Upper lobe of right lung (tissue), 1 donor: Measurements from ENCODE around the gene NAA10. TPM values are rescaled to one million over a fixed set of nuclear protein-coding genes. Genes with fewer than 3 reads are reported as not detected.

Source experiments
- ATAC-seq: fragments of 200-7000 bp; cut with Tn5 transposase; one replicate; pipeline ENCODE4 v1.9.1; 2020; ENCODE audit warnings: mild to moderate bottlenecking, moderate library complexity
- DNase-seq: peaks from one replicate; pipeline ENCODE4 v3.0.0-alpha.2; 2020
- H3K27ac ChIP-seq: fragments of 200-600 bp; one replicate; pipeline ENCODE4 v1.8.0; 2022
- H3K27me3 ChIP-seq: fragments of 200-600 bp; one replicate; pipeline ENCODE4 v1.8.0; 2022; ENCODE audit warnings: mild to moderate bottlenecking
- H3K36me3 ChIP-seq: fragments of 200-600 bp; one replicate; pipeline ENCODE4 v1.8.0; 2022
- H3K4me1 ChIP-seq: fragments of 200-600 bp; one replicate; pipeline ENCODE4 v1.8.0; 2022
- H3K4me3 ChIP-seq: fragments of 200-600 bp; one replicate; pipeline ENCODE4 v1.8.0; 2022; ENCODE audit warnings: mild to moderate bottlenecking
- H3K9me3 ChIP-seq: fragments of 200-600 bp; one replicate; pipeline ENCODE4 v1.8.0; 2022
- intact Hi-C: fragments of 100-400 bp; cut with DNase I; formaldehyde crosslinking; loops from one replicate; pipeline ENCODE4 v1.11.0; 2022
- total RNA-seq: library from RNA; stranded (reverse); fragmentation: NEBNext Ultra II Directional; extraction: Animal tissue kit (Norgen Biotek cat#: 25700); gene quantifications from one replicate; pipeline ENCODE4 v1.2.1, GENCODE V29; 2021
- TF ChIP-seq, protein P1 (sequence below): fragments of 200-600 bp; IDR thresholded peaks from one replicate; pipeline ENCODE4 v1.8.0; 2022; ENCODE audit warnings: antibody characterized with exemption
- donor health status: DM: no; HTN: yes; CAD: no; lungs with severe emphysema.

The NAA10 gene
- total RNA-seq, 1 donor from 2014 or later = 84.6 TPM

DNA sequence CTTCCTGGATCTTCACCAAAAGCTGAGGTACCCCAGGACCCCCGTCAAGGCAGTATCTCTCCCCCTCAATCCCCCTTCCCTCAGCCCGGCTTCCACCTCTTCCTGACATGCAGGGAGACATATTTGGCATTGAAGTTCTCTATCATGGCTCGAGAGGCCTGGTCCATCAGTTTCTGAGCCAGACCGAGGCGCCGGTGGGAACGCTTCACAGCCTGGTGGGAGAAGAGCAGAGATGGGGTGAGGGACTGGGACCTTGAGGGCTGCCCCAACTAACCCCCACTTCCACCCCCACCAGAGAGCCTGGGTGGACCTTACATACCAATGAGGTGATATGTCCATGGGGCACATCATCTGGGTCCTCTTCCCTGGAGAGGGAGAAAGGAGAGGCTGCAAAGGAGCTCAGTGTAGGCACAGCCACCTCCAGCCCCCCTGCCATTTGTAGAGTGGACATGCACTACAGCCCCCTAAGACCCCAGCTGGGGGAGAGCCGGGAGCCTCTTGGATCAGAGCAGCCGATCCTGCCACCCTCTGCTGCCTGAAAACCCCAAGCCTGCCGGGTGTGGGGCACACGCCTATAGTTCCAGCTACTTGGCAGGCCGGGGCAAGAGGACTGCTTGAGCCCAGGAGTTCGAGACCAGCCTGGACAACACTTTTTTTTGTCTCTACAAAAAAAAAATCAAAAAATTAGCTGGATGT, 2.5 kb downstream of the NAA10 start:
- no peak for ATAC-seq
- intact Hi-C loops = no loop called here
- no peaks in the 10 kb centered on the region for H3K27me3 ChIP-seq

DNA sequence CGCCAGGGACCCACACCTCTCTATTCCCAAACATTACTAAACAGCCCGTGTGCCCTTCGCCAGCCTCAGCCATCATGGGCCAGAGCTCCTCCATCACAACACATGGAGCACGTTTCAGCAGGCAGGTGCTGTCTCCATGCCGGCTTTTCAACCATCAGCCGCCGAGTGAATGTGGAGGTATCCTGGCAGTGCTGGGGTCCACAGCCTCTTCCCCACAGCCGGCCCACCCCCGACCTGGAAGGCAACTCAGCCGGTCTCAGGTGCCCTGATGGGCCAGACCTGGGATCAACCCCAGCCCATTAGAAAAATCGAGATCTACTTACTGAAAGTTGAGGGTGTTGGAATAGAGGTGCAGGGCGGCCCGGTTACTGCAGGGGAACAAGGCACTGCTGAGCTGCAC, 3.1 kb downstream of the NAA10 start:
- no peaks in the 10 kb centered on the region for H3K27me3 ChIP-seq
- no peak overlapping the region for H3K27ac ChIP-seq
- peaks cover 8% of the 10 kb centered on the region for H3K4me1 ChIP-seq
- intact Hi-C loops = no loop called here
- DNase-seq = no peak
- H3K4me3 ChIP-seq = no peak overlapping the region
- H3K36me3 ChIP-seq = peaks cover 12% of the 10 kb centered on the region
- TF ChIP-seq, protein P1, sequence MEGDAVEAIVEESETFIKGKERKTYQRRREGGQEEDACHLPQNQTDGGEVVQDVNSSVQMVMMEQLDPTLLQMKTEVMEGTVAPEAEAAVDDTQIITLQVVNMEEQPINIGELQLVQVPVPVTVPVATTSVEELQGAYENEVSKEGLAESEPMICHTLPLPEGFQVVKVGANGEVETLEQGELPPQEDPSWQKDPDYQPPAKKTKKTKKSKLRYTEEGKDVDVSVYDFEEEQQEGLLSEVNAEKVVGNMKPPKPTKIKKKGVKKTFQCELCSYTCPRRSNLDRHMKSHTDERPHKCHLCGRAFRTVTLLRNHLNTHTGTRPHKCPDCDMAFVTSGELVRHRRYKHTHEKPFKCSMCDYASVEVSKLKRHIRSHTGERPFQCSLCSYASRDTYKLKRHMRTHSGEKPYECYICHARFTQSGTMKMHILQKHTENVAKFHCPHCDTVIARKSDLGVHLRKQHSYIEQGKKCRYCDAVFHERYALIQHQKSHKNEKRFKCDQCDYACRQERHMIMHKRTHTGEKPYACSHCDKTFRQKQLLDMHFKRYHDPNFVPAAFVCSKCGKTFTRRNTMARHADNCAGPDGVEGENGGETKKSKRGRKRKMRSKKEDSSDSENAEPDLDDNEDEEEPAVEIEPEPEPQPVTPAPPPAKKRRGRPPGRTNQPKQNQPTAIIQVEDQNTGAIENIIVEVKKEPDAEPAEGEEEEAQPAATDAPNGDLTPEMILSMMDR = no peak
- ATAC-seq = no peak
- no peaks in the 10 kb centered on the region for H3K9me3 ChIP-seq

More for the DNA sequence above, 2.5 kb downstream of the NAA10 start:
- peaks cover 8% of the 10 kb centered on the region for H3K4me1 ChIP-seq
- H3K36me3 ChIP-seq = peaks cover 12% of the 10 kb centered on the region
- H3K4me3 ChIP-seq = no peak overlapping the region
- H3K9me3 ChIP-seq = no peaks in the 10 kb centered on the region
- DNase-seq = no peak
- TF ChIP-seq, protein P1 = no peak
- H3K27ac ChIP-seq = no peak overlapping the region

DNA sequence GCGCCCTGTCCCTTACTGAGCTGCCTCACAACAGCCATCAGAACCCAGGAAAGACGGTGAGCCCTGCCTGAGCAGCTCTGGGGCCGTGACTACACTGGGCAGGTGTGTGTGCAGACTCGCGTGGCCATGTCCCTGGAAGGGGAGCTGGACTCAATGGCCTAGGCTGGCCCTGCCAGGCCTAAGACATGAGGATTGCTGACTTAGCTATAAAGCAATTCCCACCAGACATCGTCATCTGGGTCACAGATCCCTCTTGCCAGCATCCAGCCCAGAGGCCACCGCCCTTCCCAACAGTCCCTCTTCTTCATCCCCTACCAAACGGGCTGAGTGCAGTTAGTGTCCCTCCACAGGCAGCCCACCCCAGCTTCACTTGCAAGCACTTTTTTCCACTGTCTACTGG, 3.7 kb downstream of the NAA10 start:
- Histone ChIP-seq H3K27ac (no peak overlapping the region), H3K9me3 (no peaks in the 10 kb centered on the region), H3K27me3 (no peaks in the 10 kb centered on the region), H3K4me1 (peaks cover 8% of the 10 kb centered on the region), H3K36me3 (peaks cover 12% of the 10 kb centered on the region), H3K4me3 (no peak overlapping the region)
- TF ChIP-seq, protein P1 = no peak
- DNase-seq = no peak
- ATAC-seq = no peak
- intact Hi-C loops = no loop called here

DNA sequence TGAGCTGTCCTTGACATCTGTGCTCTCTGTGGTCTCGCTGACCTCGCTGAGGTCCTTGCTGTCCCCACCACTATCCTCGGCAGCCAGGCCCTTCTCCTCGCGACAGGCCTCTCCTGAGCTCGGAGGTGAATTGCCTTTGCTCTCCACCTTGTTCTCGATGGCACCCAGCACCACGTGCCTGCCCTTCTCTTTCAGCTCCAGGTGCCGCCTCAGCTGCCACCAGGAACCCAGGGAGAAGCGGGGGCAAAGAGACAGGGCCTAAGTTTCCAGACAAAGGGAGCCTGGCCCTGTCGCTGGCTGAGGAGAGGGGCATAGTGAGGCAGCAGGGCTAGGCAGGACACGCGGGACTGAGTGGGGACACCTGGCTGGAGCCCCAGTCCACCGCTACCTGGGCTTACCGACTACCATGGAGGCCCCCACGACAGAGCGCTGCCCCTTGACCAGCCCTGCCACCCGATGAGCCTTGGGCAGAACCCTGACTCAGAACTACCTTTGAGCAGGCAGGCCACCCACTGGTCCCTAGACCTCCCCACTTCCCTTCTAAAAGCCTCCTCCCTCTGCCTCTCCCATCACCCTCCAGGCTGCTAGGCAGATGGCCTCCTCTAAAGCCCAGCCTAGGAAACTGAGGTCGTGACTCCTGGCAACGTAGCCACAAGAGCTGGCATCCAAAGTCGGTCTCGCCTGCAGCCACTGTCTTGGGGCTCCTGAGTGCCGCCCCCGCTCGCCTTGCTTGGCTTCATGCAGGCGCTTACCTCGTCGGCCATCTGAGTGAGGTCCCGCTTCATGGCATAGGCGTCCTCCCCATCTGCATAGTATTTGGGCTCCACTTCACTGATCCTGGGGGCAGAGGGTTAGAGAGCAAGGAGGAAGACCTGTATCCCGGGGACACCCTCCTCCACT, 4.6 kb downstream of the NAA10 start:
- H3K27ac ChIP-seq = no peak overlapping the region
- peaks cover 5% of the 10 kb centered on the region for H3K4me1 ChIP-seq
- peaks cover 12% of the 10 kb centered on the region for H3K36me3 ChIP-seq
- DNase-seq = no peak
- no peaks in the 10 kb centered on the region for H3K27me3 ChIP-seq
- H3K9me3 ChIP-seq = no peaks in the 10 kb centered on the region
- ATAC-seq = no peak
- TF ChIP-seq, protein P1 = no peak
- intact Hi-C loops = no loop called here
- H3K4me3 ChIP-seq = no peak overlapping the region

DNA sequence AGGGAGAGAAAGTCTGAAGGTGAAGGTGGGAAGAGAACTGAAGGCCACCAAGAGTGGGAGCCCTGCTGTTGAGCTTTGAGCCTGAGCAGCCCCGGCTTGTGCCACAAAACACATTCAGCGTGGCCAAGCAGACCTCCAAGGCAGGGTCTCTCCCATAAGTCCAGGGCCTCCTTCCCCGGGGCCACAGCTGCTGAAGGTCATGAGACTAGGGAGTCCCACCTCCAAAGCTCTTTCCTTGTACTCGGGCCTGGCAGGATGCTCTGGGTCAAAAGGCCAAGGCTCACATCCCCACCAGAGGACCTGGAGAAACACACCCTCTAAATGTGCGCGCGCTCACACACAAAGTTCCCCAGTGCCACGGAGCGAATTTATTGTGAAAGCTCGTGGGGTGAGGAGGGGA, 5.3 kb downstream of the NAA10 start:
- H3K27ac ChIP-seq = no peak overlapping the region
- no peak for DNase-seq
- H3K4me1 ChIP-seq = peaks cover 5% of the 10 kb centered on the region
- no peaks in the 10 kb centered on the region for H3K27me3 ChIP-seq
- H3K4me3 ChIP-seq = no peak overlapping the region
- intact Hi-C loops = no loop called here
- no peak for ATAC-seq
- H3K9me3 ChIP-seq = no peaks in the 10 kb centered on the region
- H3K36me3 ChIP-seq = peaks cover 12% of the 10 kb centered on the region
- TF ChIP-seq, protein P1 = no peak
